HG03103 (cell line): ENCODE results near the gene RPL22L1.
"Not testable (repeated sequence)": the region's sequence is repeated elsewhere in the genome, so short reads cannot be mapped to it uniquely, and the experiment has no call there.

Experiments
- ATAC-seq: cut with Tn5 transposase; IDR thresholded peaks from one replicate; pipeline ENCODE4 v1.9.1; 2021; ENCODE audit warnings: low read depth; ENCODE audit not compliant: unreplicated experiment

The RPL22L1 gene

DNA sequence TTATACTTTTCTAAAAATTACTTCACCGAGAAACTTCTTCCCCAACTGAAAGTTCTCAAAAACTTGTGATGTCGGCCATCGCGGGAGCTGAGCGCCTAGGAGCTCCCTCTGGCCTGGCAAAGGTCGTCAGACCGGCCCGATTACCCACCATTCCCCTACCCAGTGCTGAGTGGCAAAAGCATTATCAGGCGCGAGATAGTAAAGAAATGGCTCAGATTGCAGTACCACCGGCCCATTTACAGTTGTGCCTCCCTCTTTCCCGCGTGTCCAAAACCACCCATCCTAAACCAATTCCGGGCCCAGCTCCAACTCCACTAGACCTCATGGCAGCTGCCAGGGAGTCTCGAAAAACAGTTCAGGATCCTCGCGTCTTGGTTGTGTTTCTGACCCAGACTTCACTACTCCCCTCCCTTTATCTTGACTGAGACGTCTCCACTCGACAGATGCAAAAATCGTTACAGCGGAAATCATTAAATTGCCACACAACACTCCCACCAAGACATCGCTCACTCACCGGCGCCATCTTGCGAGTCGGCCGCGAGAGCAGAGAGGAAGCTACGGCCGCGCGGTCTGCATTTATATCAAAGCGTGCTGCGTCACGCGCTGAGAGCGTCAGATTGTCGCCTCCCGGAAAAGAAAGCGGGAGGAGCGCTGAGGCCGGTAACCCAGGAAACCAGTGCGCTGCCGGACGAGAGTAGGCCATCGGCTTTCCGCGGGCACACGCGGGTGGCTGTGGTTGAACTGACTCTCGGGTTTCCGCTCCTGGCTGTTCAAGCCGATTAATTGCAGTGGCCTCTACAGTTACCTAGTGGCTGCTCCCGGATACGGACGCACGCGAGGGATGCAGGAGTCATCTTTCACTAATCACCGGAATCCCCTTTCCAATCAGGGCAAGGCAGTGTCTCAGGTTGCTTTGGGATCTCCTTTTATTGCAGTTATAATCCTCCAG lies at the start of gene RPL22L1:
Gene RPL22L1 (minus strand): TSS at position 551 of the 949 bp plus-strand sequence. CDS start 28 bp downstream, at position 523.
- ATAC-seq = peak; percentile 92

DNA sequence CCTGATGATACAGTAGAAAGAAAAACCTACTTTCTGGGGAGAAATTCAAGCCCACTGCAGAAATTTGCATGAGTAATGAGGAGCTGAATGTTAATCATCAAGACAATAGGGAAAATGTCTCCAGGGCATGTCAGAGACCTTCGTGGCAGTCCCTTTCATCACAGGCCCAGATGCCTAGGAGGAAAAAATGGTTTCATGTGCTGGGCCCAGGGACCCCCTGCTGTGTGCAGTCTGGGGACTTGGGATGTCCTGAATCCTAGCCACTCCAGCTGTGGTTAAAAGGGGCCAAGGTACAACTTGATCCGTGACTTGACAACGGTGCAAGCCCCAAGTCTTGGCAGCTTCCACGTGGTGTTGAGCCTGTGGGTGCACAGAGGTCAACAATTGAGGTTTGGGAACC lies 48.7 kb upstream of the RPL22L1 start:
- ATAC-seq = no peak

DNA sequence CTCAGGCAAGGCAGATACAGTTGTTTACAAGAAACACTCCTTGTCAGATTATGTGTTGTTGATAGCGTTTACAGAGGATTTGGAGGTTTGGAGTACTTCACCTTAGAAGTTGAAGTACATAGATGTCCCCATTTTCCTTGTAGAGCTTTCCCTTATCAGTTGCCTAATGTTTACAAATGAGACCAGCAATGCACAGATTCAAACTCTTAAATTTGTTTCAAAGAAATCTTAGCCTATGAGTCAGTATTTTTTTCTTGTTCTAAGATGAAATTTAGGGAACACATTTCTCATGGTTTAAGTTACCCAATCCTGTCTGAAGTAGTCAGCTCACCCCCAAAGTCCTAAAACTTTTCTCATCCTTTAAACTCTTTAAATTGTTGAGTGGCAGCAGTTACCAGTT lies 44.7 kb upstream of the RPL22L1 start:
- ATAC-seq = no peak

DNA sequence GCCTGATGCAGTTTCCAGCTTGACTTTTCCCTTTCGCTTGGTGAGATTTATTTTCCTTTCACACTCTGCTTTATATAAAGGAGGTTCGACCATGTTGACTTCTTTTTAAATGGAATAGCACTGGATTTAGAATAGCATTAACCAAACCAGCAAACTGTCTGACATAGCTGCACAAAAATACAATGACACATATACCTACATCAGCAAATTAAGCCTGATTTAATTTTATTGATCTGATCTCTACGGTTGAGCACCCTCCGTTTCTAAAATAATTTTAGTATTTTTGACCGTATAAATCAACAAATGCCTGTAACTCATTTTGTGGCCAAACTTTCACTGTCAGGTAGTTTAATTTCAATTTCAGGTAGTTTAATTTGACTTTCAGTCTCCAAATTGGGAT lies 44.2 kb upstream of the RPL22L1 start:
- ATAC-seq = no peak

DNA sequence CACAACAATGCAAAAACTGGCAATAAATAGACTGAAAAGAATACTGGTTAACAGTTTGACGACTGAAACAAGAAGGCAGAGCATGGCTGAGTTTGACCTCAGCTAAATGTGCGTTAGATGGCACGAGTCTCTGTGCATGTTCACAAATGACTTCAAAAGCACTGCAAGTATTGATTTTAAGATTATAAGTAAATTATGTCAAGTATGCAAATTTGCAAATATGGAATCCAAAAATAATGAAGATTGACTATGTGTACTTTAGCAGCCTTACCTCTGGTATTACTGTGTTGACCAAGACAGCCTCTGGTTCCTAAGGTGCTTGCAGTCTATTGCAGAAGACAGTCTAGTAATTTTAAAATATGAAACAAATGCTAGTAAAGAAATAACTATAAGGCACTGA lies 41.1 kb upstream of the RPL22L1 start:
- no peak for ATAC-seq

DNA sequence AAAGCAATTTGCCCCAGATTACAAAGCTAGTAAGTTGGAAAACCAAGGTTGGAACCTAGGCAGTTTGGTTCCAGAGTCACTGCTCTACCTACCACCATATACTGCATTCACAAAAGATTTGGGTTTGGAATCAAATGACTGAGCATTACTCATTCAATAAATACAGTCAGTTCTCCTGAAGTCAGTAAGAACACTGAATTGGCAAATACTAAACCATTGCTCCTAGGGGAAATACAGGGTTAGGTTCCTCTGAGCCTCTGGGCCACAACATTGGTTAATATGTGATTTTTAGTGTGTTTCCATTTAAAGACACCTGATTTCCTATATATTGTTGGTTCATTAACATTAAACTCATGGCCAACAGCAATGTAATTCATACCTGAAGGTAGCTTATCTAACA lies 40.5 kb upstream of the RPL22L1 start:
- ATAC-seq = no peak

DNA sequence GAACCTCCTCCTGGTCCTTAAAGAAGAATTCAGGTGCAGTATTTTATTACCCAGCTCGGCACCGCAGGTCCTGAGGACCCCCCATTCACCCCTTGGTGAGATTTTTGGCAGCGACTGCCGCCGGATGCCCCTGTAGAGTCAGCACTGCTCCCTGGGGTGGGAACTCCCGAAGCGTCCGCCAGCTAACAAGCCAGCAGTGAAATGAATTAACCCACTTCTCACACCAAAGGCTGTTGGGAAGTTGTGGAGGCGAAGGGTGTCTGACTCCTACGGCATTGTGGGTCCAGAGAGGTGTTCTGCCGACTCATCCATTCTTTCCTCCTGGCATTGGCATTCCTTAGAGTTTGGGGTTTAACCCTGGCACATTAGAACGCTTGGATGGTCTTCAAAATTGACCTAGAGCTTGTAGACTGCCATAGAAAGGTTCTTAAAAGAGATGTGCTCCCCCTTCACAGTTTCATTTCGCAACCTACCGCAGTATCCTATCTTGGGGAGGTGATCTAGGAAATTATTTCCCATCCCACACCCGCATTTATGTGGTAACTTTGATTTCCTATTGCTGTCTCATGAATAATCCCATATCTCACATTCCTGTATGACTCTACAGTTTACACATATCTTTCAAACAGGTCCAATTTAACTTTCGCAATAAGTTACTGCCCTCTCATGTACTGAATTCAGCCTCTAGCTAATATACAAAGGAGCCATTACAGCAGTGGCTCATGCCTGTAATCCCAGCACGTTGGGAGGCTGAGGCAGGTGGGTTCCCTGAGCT lies 39.3 kb upstream of the RPL22L1 start:
- ATAC-seq = no peak

DNA sequence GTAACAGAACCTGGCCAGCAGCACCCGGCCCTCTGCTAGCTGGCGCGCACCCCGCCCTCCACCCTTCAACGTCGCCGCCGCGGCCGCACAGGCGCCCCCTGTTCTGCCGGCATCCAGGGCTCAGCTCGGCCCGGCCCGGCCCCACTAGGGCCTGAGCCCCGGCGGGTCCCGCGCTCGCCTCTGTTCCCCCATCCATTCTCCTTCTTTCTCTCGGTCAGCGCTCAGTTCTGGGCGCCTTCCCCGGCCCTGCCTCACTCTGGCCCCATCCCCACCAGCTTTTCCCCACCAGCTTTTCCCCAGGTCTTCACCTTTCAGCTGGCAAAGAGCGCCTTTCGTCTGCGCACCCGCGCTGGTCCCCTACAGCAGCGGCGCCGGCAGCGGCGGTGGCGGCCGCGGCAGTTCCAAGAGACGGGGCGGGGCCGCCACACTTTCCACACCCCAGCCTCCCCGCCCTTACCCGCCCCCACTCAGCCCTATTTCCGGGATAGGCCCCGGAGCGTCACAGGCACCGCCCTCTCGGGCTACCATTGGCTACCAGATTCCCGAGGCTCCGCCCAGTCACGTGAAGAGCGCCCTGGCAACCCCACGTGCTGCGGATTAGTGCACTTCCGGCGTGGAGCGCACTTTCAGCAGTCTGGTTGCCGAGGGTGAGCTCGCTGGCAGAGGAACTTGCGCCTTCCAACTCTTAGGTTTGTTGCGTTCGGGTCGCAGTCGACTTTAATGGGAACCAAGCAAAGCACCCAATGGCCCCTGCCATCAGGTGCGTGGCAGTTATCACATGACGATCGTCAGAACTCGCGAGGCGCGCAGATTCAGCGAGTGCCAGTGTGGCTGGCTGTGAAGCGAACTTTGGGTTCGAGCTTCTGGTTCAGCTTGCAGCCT lies 38.5 kb upstream of the RPL22L1 start, which contains the start of gene EIF5A2:
Gene EIF5A2 (minus strand): TSS at position 403 of the 882 bp plus-strand sequence. CDS start 831 bp downstream, outside the sequence.
- ATAC-seq = peak; percentile 88

DNA sequence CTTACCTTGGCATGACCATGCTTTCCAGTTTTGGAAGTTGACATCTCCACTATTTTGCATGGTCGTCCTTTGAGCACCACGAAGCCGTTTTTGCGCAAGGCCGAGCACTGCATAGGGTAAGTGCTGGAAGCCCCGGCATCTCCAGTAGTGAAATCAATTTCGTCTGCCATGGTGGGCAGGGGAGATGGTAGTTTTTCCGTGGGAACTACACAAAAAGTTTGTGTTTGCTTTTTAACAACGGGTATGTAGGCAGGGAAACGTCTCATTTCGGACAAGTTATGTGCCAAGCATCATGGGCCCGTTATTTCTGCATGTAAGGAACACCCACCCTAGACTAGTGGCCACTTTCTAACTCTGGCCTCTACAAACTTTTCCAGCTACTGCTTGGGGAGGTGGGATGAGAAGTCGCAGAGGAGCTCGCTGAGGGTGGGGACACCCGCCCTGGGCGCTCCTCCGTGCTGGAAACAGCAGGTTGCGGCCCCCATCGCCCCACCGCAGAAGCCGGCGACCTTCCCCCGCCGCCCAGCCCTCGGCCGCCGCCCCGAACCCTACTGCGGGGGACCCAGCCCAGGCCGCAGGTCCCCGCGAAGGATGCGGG lies 37.7 kb upstream of the RPL22L1 start:
- ATAC-seq = no peak

DNA sequence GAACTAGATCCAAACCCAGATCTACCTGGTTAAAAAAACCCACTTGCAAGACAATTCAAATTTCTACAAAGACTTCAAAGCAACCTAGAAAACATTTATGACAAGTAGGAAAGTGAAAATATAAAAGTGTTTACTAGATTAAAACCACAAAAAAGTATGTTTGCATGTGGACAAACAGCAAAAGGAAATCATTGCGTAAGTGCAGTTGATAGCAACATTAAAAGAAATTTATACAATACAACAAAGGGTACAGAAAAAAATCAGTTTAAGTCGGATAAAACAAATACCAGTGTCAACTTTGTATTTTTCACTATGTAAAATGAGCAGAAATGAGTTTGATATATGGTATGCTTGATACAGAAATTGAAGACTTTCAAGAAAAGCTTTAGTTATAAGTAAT lies 35.9 kb upstream of the RPL22L1 start:
- no peak for ATAC-seq

DNA sequence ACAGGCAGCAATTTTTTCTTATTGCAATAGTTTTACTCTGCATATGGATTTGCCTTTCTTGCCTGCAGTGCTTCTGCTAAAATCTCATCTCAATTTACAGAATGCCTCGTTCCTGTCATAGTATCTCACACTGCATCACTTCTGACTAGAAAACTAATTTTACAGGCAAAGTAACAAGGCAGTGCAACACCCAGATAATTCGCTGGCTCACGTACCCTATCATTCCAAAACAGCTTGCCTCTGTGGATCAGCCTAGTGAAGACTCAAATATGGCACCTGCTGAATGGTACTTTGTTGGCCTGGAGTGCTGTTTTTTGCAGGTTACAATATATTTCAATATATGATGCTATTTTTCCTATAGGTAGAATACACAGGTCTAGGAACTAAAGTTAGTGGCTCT lies 33.1 kb upstream of the RPL22L1 start:
- ATAC-seq = no peak

DNA sequence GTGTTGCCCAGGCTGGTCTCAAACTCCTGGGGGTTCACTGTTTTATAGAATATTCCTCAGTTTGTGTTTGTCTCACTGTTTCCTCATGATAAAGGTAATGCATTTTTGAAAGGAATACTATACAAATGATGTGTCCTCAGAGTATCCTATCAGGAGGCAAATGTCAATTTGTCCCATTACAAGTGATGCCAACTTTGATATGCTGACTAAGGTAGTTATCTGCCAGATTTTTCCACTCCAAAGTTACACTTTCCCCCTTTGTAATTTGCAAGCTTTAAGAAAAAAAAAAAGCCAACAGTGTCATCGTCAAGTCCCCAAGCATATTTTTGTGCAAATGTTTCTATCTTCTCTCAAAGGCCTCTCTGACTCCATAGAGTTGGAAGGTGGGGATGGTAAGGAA lies 29.5 kb upstream of the RPL22L1 start:
- ATAC-seq = no peak

DNA sequence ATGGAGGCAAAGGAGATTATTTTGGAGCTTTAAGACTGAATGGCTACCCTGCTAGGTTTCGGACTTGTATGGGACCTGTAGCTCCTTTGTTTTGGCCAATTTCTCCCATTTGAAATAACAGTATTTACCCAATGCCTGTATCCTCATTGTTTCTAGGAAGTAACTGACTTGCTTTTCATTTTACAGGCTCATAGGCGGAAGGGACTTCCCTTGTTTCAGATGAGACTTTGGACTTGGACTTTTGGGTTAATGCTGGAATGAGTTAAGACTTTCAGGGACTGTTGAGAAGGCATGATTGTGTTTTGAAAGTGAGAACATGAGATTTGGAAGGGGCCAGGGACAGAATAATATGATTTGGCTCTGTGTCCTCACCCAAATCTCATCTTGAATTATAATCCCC lies 28.0 kb upstream of the RPL22L1 start:
- no peak for ATAC-seq

DNA sequence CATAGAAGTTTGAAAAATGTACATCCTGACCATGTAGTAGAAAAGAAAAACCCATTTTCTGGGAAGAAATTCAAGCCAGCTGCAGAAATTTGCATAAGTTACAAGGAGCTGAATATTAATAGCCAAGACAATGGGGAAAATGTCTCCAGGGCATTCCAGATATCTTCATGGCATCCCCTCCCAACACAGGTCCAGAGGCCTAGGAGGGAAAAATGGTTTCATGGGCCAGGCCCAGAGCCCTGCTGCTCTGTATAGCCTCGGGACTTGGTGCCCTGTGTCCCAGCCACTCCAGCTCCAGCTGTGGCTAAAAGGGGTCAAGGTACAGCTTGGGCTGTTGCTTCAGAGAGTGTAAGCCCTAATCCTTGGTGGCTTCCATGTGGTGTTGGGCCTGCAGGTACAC lies 27.2 kb upstream of the RPL22L1 start:
- ATAC-seq = not testable (repeated sequence)

DNA sequence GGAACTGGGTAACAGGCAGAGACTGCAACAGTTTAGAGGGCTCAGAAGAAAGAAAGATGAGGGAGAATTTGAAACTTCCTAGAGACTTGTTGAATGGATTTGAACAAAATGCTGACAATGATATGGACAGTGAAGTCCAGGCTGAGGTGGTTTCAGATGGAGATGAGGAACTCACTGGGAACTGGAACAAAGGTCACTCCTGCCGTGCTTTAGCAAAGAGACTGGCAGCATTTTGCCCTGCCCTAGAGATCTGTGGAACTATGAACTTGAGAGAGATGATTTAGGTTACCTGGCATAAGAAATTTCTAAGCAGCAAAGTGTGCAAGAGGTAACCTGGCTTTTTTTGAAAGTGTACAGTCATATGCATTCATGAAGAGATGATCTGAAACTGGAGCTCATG lies 26.8 kb upstream of the RPL22L1 start:
- ATAC-seq = no peak

DNA sequence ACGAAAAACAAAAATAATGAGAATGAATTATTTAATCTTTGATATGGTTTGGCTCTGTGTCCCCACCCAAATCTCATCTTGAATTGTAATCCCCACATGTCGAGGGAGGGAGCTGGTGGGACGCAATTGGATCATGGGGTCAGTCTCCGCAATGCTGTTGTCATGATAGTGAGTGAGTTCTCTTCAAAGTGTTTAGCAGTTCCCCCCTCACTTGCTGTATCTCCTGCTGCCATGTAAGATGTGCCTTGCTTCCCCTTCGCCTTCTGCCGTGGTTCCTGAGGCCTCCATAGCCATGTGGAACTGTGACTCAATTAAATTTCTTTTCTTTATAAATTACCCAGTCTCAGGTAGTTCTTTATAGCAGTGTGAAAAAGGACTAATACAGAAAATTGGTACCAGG lies 26.3 kb upstream of the RPL22L1 start:
- not testable (repeated sequence) for ATAC-seq

DNA sequence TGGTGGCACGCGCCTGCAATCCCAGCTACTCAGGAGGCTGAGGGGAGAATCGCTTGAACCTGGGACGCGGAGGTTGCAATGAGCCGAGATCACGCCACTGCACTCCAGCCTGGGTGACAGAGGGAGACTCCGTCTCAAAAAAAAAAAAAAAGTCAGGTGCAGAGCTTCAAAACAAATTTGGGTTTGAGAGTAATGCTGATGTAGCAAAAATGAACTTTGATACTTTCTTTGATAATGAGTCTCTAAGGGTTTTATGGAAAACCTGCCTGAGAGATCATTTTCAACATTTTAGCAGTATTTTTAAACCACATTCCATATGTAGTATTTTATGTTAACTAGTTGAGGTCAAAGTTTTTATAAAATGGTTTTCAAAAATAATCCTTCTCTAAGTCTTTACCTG lies 23.9 kb upstream of the RPL22L1 start:
- no peak for ATAC-seq

DNA sequence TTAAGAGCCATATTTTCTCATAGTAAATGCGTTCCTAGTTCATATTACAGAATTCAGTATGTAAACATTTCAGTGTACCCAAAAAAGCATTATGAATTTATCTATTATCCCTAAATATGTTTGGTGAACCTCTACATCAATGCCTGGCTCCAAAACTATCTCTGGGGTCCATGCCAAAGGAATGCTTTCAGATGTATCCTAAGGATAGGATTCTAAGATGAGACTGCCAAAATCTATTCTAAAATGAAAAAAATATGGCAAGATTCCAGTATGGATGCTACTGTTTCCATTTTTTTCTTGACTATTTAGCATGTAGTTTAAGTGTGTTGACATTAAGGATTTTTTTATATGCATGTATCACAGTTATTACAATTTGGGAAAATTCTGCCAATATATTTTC lies 19.6 kb upstream of the RPL22L1 start:
- ATAC-seq = no peak

DNA sequence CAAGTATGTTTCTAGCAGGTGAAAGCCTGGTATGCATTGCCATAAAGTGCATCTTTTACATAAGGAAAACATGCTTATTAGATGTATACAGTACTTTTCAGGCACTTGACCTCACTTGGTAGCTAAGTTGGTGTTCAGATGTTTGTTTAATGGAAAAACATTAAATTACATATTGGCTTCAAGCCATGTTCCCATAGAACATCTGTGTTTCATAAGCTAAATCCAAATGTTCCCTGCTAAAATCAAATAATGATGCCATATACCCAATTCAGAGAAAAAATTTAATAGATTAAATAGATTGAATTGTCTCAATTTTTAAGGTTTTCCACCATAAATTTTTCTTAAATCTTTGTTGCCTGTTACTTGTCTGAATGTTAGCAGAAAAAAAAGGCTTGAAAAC lies 19.1 kb upstream of the RPL22L1 start:
- ATAC-seq = no peak
